Common myeloid progenitor, CD34-positive (primary cell): ENCODE measurements around the gene CSMD2.
"Not testable (repeated sequence)": the region's sequence is repeated elsewhere in the genome, so short reads cannot be mapped to it uniquely, and the experiment has no call there.

Experiments
- CTCF ChIA-PET: fragments of 350-600 bp; sonication (Branson Sonifier 250); formaldehyde crosslinking; loops from one replicate; lab custom pipeline; 2021; ENCODE audit warnings: antibody characterized with exemption; lab: Charles Lee
- POLR2A ChIA-PET: fragments of 350-600 bp; sonication (Branson Sonifier 250); formaldehyde crosslinking; loops from one replicate; lab custom pipeline; 2021; ENCODE audit warnings: antibody characterized with exemption; lab: Charles Lee
- DNase-seq, 3 donors: peaks; one replicate each; pipeline versions ENCODE4 v3.0.0 to v3.0.0-alpha.2; 2013
- H3K27ac ChIP-seq, 2 experiments: 1 replicate in 1 of 2; 2 replicates in 1 of 2; pipeline ENCODE4 v1.7.0; 2013; ENCODE audit warnings: inconsistent platforms in 2 of 2, low read length in 2 of 2, mild to moderate bottlenecking in 2 of 2, low read depth in 1 of 2, moderate library complexity in 1 of 2; ENCODE audit not compliant: severe bottlenecking in 2 of 2, insufficient read depth in 1 of 2, poor library complexity in 1 of 2
- H3K27me3 ChIP-seq, 5 experiments: replicated peaks in 2 of 5; 1 replicate in 3 of 5; 2 replicates in 2 of 5; pipeline versions ENCODE4 v1.6.1 to v1.7.0; 2013; ENCODE audit warnings: low read length in 4 of 5, mild to moderate bottlenecking in 2 of 5, moderate library complexity in 2 of 5, inconsistent platforms in 1 of 5; ENCODE audit not compliant: insufficient read depth in 5 of 5, control insufficient read depth in 4 of 5
- H3K36me3 ChIP-seq, 4 experiments: 1 replicate in 2 of 4; 2 replicates in 2 of 4; pipeline versions ENCODE4 v1.6.1 to v1.7.0; 2013; ENCODE audit warnings: low read length in 3 of 4, control low read depth in 1 of 4, mild to moderate bottlenecking in 1 of 4; ENCODE audit not compliant: control insufficient read depth in 4 of 4, insufficient read depth in 4 of 4
- H3K4me1 ChIP-seq, 4 experiments: 1 replicate in 3 of 4; 2 replicates in 1 of 4; pipeline versions ENCODE4 v1.6.1 to v1.7.1; 2013; ENCODE audit warnings: low read length in 3 of 4, mild to moderate bottlenecking in 3 of 4, control low read depth in 1 of 4, inconsistent platforms in 1 of 4, moderate library complexity in 1 of 4; ENCODE audit not compliant: control insufficient read depth in 4 of 4, insufficient read depth in 4 of 4; ENCODE audit errors: control extremely low read depth in 1 of 4
- H3K4me3 ChIP-seq, 7 experiments: 1 replicate in 4 of 7; 2 replicates in 3 of 7; pipeline versions ENCODE4 v1.5.1 to v1.7.0; 2013; ENCODE audit warnings: mild to moderate bottlenecking in 7 of 7, low read length in 6 of 7, moderate library complexity in 6 of 7, inconsistent platforms in 2 of 7, low read depth in 2 of 7, control low read depth in 1 of 7; ENCODE audit not compliant: insufficient read depth in 4 of 7, control insufficient read depth in 1 of 7; ENCODE audit errors: extremely low read depth in 1 of 7
- H3K9me3 ChIP-seq, 5 experiments: 1 replicate in 4 of 5; 2 replicates in 1 of 5; pipeline versions ENCODE4 v1.6.1 to v1.7.1; 2013; ENCODE audit warnings: low read length in 4 of 5, mild to moderate bottlenecking in 2 of 5, inconsistent platforms in 1 of 5, low read depth in 1 of 5, moderate library complexity in 1 of 5; ENCODE audit not compliant: control insufficient read depth in 4 of 5, insufficient read depth in 2 of 5; ENCODE audit errors: control extremely low read depth in 1 of 5
- WGBS: methylation state at CpG from one replicate; pipeline ENCODE4 v1.1.5; 2013; ENCODE audit not compliant: insufficient coverage; 5-methylcytosine and 5-hydroxymethylcytosine counted together

The CSMD2 gene

GRCh38 chr1:34087986-34088385 is 77.0 kb downstream of the CSMD2 start:
- WGBS = 47% methylated on average over 5 of the region's 5 CpGs
- CTCF ChIA-PET = no interaction called here

GRCh38 chr1:34086561-34086960 is 78.5 kb downstream of the CSMD2 start:
- ChIA-PET CTCF (no interaction called here), POLR2A (interaction anchor here (0.5 kb wide), 1 partner anchor 291 kb away, joined by 3 read pairs; no protein-coding TSS in a partner anchor)
- DNase-seq = no peak
- H3K36me3 ChIP-seq = no peaks in the 10 kb centered on the region
- H3K4me3 ChIP-seq = no peak overlapping the region
- H3K9me3 ChIP-seq = peaks cover 0 to 9% (median 0%) of the 10 kb centered on the region in 5 experiments
- H3K4me1 ChIP-seq = no peaks in the 10 kb centered on the region
- no CpG with 5 or more reads among the region's 1 CpG for WGBS
- no peak overlapping the region for H3K27ac ChIP-seq
- H3K27me3 ChIP-seq = no peaks in the 10 kb centered on the region

More at GRCh38 chr1:34087986-34088385, 77.0 kb downstream of the CSMD2 start:
- POLR2A ChIA-PET = no interaction called here
- peaks cover 0 to 9% (median 0%) of the 10 kb centered on the region in 5 experiments for H3K9me3 ChIP-seq
- H3K4me3 ChIP-seq = no peak overlapping the region
- DNase-seq = no peak
- H3K36me3 ChIP-seq = no peaks in the 10 kb centered on the region
- no peaks in the 10 kb centered on the region for H3K4me1 ChIP-seq
- H3K27me3 ChIP-seq = no peaks in the 10 kb centered on the region
- H3K27ac ChIP-seq = no peak overlapping the region

GRCh38 chr1:34083974-34084373 is 81.1 kb downstream of the CSMD2 start:
- Histone ChIP-seq H3K36me3 (no peaks in the 10 kb centered on the region), H3K9me3 (peaks cover 0 to 9% (median 3%) of the 10 kb centered on the region in 5 experiments), H3K4me1 (no peaks in the 10 kb centered on the region), H3K27me3 (no peaks in the 10 kb centered on the region), H3K27ac (no peak overlapping the region), H3K4me3 (no peak overlapping the region)
- 90% methylated on average over 2 of the region's 2 CpGs for WGBS
- no peak for DNase-seq
- POLR2A ChIA-PET = no interaction called here
- CTCF ChIA-PET = no interaction called here

GRCh38 chr1:34082085-34082670 is 82.9 kb downstream of the CSMD2 start:
- CTCF ChIA-PET, H3K27me3 ChIP-seq, H3K9me3 ChIP-seq, H3K4me1 ChIP-seq, DNase-seq, H3K36me3 ChIP-seq, H3K4me3 ChIP-seq, H3K27ac ChIP-seq, POLR2A ChIA-PET: not testable (repeated sequence)
- 91% methylated on average over 19 of the region's 43 CpGs for WGBS

- ChIA-PET POLR2A (no interaction called here), CTCF (no interaction called here)
- no peak for DNase-seq
- Histone ChIP-seq H3K27me3 (no peaks in the 10 kb centered on the region), H3K4me1 (no peaks in the 10 kb centered on the region), H3K27ac (no peak overlapping the region), H3K36me3 (no peaks in the 10 kb centered on the region), H3K9me3 (peaks cover 0 to 3% (median 0%) of the 10 kb centered on the region in 5 experiments), H3K4me3 (no peak overlapping the region)
- 87% methylated on average over 3 of the region's 4 CpGs for WGBS
These were observed 86.6 kb downstream of the CSMD2 start for GRCh38 chr1:34078383-34078782.

GRCh38 chr1:34075576-34075975 is 89.5 kb downstream of the CSMD2 start:
- Histone ChIP-seq H3K9me3 (no peaks in the 10 kb centered on the region), H3K36me3 (no peaks in the 10 kb centered on the region), H3K27me3 (peaks cover 0 to under 1% (median 0%) of the 10 kb centered on the region in 5 experiments), H3K4me1 (no peaks in the 10 kb centered on the region), H3K4me3 (no peak overlapping the region), H3K27ac (no peak overlapping the region)
- ChIA-PET CTCF (no interaction called here), POLR2A (no interaction called here)
- WGBS = 89% methylated on average over 5 of the region's 7 CpGs
- no peak for DNase-seq

- H3K4me1 ChIP-seq = no peaks in the 10 kb centered on the region
- H3K27me3 ChIP-seq = peaks cover 0 to 8% (median 0%) of the 10 kb centered on the region in 5 experiments
- 75% methylated on average over 1 of the region's 3 CpGs for WGBS
- ChIA-PET CTCF (no interaction called here), POLR2A (no interaction called here)
- no peak overlapping the region for H3K4me3 ChIP-seq
- no peak for DNase-seq
- no peaks in the 10 kb centered on the region for H3K36me3 ChIP-seq
- no peak overlapping the region for H3K27ac ChIP-seq
- H3K9me3 ChIP-seq = peaks cover 0 to 5% (median 0%) of the 10 kb centered on the region in 5 experiments
These were observed 91.9 kb downstream of the CSMD2 start for GRCh38 chr1:34073028-34073695.
